A549 (cell line): Measurements from ENCODE around the gene IGLON5.
A peak's percentile ranks its signal among the peaks of the same experiment; 100 is the strongest.

Experiments
- CTCF ChIP-seq: fragments of >200 bp; sonication (Bioruptor Twin); formaldehyde crosslinking; IDR thresholded peaks from 3 replicates; pipeline ENCODE4 v1.5.1; 2016
- EP300 ChIP-seq, 2 experiments: fragments of >200 bp; sonication (Bioruptor Twin); formaldehyde crosslinking; IDR thresholded peaks; 2 replicates in 1 of 2; 3 replicates in 1 of 2; pipeline ENCODE4 v1.6.1; 2016 to 2017
- ESRRA ChIP-seq: fragments of 150-350 bp; IDR thresholded peaks from 2 replicates; pipeline ENCODE4 v1.6.1; 2014; ENCODE audit warnings: mild to moderate bottlenecking, low read length, borderline replicate concordance
- HEYL ChIP-seq: fragments of 250-450 bp; sonication (Bioruptor Pico); IDR thresholded peaks from 2 replicates; pipeline ENCODE4 v1.8.0; 2021; ENCODE audit warnings: mild to moderate bottlenecking, moderate library complexity
- KDM1A ChIP-seq: fragments of 200-600 bp; sonication (generic); IDR thresholded peaks from 2 replicates; pipeline ENCODE4 v1.6.1; 2016; ENCODE audit warnings: low read depth, mild to moderate bottlenecking
- MAZ ChIP-seq: fragments of 150-350 bp; IDR thresholded peaks from 2 replicates; pipeline ENCODE4 v1.6.1; 2014; ENCODE audit warnings: antibody characterized with exemption, low read depth, low read length, borderline replicate concordance
- MYC ChIP-seq: IDR thresholded peaks from 2 replicates; pipeline ENCODE4 v1.6.1; 2012; ENCODE audit warnings: mild to moderate bottlenecking, inconsistent platforms, low read length, improper control_type of control experiment, borderline replicate concordance
- NPAS2 ChIP-seq: fragments of 250-450 bp; sonication (Bioruptor Pico); IDR thresholded peaks from 2 replicates; pipeline ENCODE4 v1.8.0; 2022; ENCODE audit warnings: mild to moderate bottlenecking, moderate library complexity, borderline replicate concordance
- NR3C1 ChIP-seq: fragments of >200 bp; sonication (Bioruptor Twin); formaldehyde crosslinking; IDR thresholded peaks from 3 replicates; pipeline ENCODE4 v1.6.1; 2017
- POLR2A ChIP-seq: IDR thresholded peaks from 2 replicates; pipeline ENCODE4 v1.6.1; 2012; ENCODE audit warnings: mild to moderate bottlenecking, low read length
- RAD21 ChIP-seq, 2 experiments: fragments of >200 bp in 1 of 2; sonication (Bioruptor Twin) in 1 of 2; formaldehyde crosslinking in 1 of 2; IDR thresholded peaks in 1 of 2; conservative IDR thresholded peaks in 1 of 2; 2 replicates in 1 of 2; 3 replicates in 1 of 2; pipeline ENCODE4 v1.6.1; 2012 to 2018; ENCODE audit warnings: inconsistent platforms in 1 of 2
- RARB ChIP-seq: fragments of 250-450 bp; sonication (Bioruptor Pico); IDR thresholded peaks from 2 replicates; pipeline ENCODE4 v1.8.0; 2021; ENCODE audit warnings: mild to moderate bottlenecking, moderate library complexity
- REST ChIP-seq: fragments of 200-600 bp; sonication (generic); IDR thresholded peaks from 2 replicates; pipeline ENCODE4 v1.6.1; 2016; ENCODE audit warnings: antibody characterized with exemption, mild to moderate bottlenecking, moderate library complexity
- RFX5 ChIP-seq: fragments of 450-650 bp; IDR thresholded peaks from 2 replicates; pipeline ENCODE4 v1.7.1; 2014; ENCODE audit warnings: antibody characterized with exemption, mild to moderate bottlenecking, moderate library complexity

- TF ChIP-seq POLR2A (0 out of 2 replicates have a peak, but pooled peaks have one; percentile 16), RARB (CRISPR knock-in tag) (no peak), CTCF (no peak), MYC (no peak), ESRRA (no peak), KDM1A (no peak), REST (no peak), NR3C1 (no peak), HEYL (CRISPR knock-in tag) (no peak), RAD21 (conservative IDR thresholded peaks at IDR 0.05 in 1 of 2, IDR thresholded peaks at IDR 0.05 in 1 of 2) (no peak), NPAS2 (CRISPR knock-in tag) (no peak), MAZ (no peak), EP300 (IDR thresholded peaks at IDR 0.05) (no peak), RFX5 (no peak)
Measured at GRCh38 chr19:51371186-51371690, 59.8 kb downstream of the IGLON5 start.
